HAP-1 (cell line): ENCODE measurements around the gene GRB14.
A peak's percentile ranks its signal among the peaks of the same experiment; 100 is the strongest.

Experiments used
- DNase-seq, 2 experiments: peaks; one replicate each; pipeline ENCODE4 v3.0.0-alpha.2; 2016 to 2020; ENCODE audit warnings: low spot score in 2 of 2
- H3K27me3 ChIP-seq: fragments of 250-450 bp; sonication (Bioruptor Pico); 2 replicates; pipeline ENCODE4 v1.5.1; 2020; ENCODE audit warnings: low read depth, mild to moderate bottlenecking, moderate library complexity
- H3K36me3 ChIP-seq: fragments of 250-450 bp; sonication (Bioruptor Pico); replicated peaks from 2 replicates; pipeline ENCODE4 v1.5.1; 2020; ENCODE audit warnings: mild to moderate bottlenecking
- H3K4me1 ChIP-seq: fragments of 250-450 bp; sonication (Bioruptor Pico); 2 replicates; pipeline ENCODE4 v1.5.1; 2020; ENCODE audit warnings: mild to moderate bottlenecking
- H3K4me3 ChIP-seq: fragments of 250-450 bp; sonication (Bioruptor Pico); 2 replicates; pipeline ENCODE4 v1.5.1; 2020; ENCODE audit warnings: mild to moderate bottlenecking, moderate library complexity
- H3K9me3 ChIP-seq: fragments of 250-450 bp; sonication (Bioruptor Pico); 2 replicates; pipeline ENCODE4 v1.5.1; 2020; ENCODE audit warnings: mild to moderate bottlenecking, moderate library complexity
- in situ Hi-C: fragments of 300-500 bp; cut with MboI; formaldehyde crosslinking; loops from 3 replicates; pipeline ENCODE4 v1.14.3; 2020; ENCODE audit warnings: low sequenced_read_pairs, inconsistent platforms, mixed read lengths

Gene GRB14

GRCh38 chr2:164523009-164523408 is 98.3 kb downstream of the GRB14 start:
- DNase-seq, result no peak
- in situ Hi-C loops, result no loop called here
- Histone ChIP-seq H3K4me3 (no peak overlapping the region), H3K27me3 (0 out of 2 replicates have a peak, but pooled peaks cover 2% of the 10 kb centered on the region), H3K36me3 (no peaks in the 10 kb centered on the region), H3K9me3 (no peaks in the 10 kb centered on the region), H3K4me1 (no peaks in the 10 kb centered on the region)

- no peak overlapping the region for H3K4me3 ChIP-seq
- H3K4me1 ChIP-seq, result no peaks in the 10 kb centered on the region
- DNase-seq, result no peak
- no peaks in the 10 kb centered on the region for H3K36me3 ChIP-seq
- 0 out of 2 replicates have a peak, but pooled peaks cover 2% of the 10 kb centered on the region for H3K27me3 ChIP-seq
- in situ Hi-C loops, result no loop called here
- H3K9me3 ChIP-seq, result no peaks in the 10 kb centered on the region
These were observed 98.7 kb downstream of the GRB14 start for GRCh38 chr2:164522561-164522981.

GRCh38 chr2:164515734-164516133 is 105.5 kb downstream of the GRB14 start:
- H3K27me3 ChIP-seq, result no peaks in the 10 kb centered on the region
- no peak overlapping the region for H3K4me3 ChIP-seq
- no peaks in the 10 kb centered on the region; the same call in 1 of the 2 replicates for H3K9me3 ChIP-seq
- in situ Hi-C loops, result no loop called here
- no peaks in the 10 kb centered on the region for H3K36me3 ChIP-seq
- no peaks in the 10 kb centered on the region for H3K4me1 ChIP-seq
- DNase-seq, result no peak

GRCh38 chr2:164515030-164515429 is 106.3 kb downstream of the GRB14 start:
- H3K4me3 ChIP-seq, result no peak overlapping the region
- H3K9me3 ChIP-seq, result no peaks in the 10 kb centered on the region; the same call in 1 of the 2 replicates
- H3K36me3 ChIP-seq, result no peaks in the 10 kb centered on the region
- no peak for DNase-seq
- H3K4me1 ChIP-seq, result no peaks in the 10 kb centered on the region
- in situ Hi-C loops, result no loop called here
- H3K27me3 ChIP-seq, result no peaks in the 10 kb centered on the region

- in situ Hi-C loops, result no loop called here
- Histone ChIP-seq H3K36me3 (no peaks in the 10 kb centered on the region), H3K27me3 (no peaks in the 10 kb centered on the region), H3K4me3 (no peak overlapping the region), H3K4me1 (no peaks in the 10 kb centered on the region), H3K9me3 (no peaks in the 10 kb centered on the region; the same call in 1 of the 2 replicates)
- no peak for DNase-seq
These were observed 106.8 kb downstream of the GRB14 start for GRCh38 chr2:164514491-164514890.

GRCh38 chr2:164512871-164513270 is 108.4 kb downstream of the GRB14 start:
- no peaks in the 10 kb centered on the region for H3K4me1 ChIP-seq

GRCh38 chr2:164511738-164512137 is 109.5 kb downstream of the GRB14 start:
- in situ Hi-C loops, result no loop called here
- DNase-seq, result no peak
- no peaks in the 10 kb centered on the region for H3K9me3 ChIP-seq

More at GRCh38 chr2:164512871-164513270, 108.4 kb downstream of the GRB14 start:
- no peak overlapping the region for H3K4me3 ChIP-seq
- in situ Hi-C loops, result no loop called here
- no peaks in the 10 kb centered on the region for H3K27me3 ChIP-seq
- DNase-seq, result no peak
- H3K9me3 ChIP-seq, result no peaks in the 10 kb centered on the region; the same call in 1 of the 2 replicates
- H3K36me3 ChIP-seq, result no peaks in the 10 kb centered on the region

GRCh38 chr2:164510895-164511294 is 110.4 kb downstream of the GRB14 start:
- DNase-seq, result no peak

More at GRCh38 chr2:164511738-164512137, 109.5 kb downstream of the GRB14 start:
- no peaks in the 10 kb centered on the region for H3K4me1 ChIP-seq
- H3K4me3 ChIP-seq, result no peak overlapping the region
- no peaks in the 10 kb centered on the region for H3K27me3 ChIP-seq
- no peaks in the 10 kb centered on the region for H3K36me3 ChIP-seq

GRCh38 chr2:164509137-164509877 is 112.0 kb downstream of the GRB14 start:
- Histone ChIP-seq H3K9me3 (no peaks in the 10 kb centered on the region), H3K4me1 (no peaks in the 10 kb centered on the region), H3K36me3 (no peaks in the 10 kb centered on the region), H3K27me3 (no peaks in the 10 kb centered on the region), H3K4me3 (no peak overlapping the region)
- in situ Hi-C loops, result no loop called here
- no peak for DNase-seq

More at GRCh38 chr2:164510895-164511294, 110.4 kb downstream of the GRB14 start:
- Histone ChIP-seq H3K9me3 (no peaks in the 10 kb centered on the region), H3K4me1 (no peaks in the 10 kb centered on the region), H3K36me3 (no peaks in the 10 kb centered on the region), H3K4me3 (no peak overlapping the region), H3K27me3 (no peaks in the 10 kb centered on the region)
- in situ Hi-C loops, result no loop called here

GRCh38 chr2:164504253-164504652 is 117.0 kb downstream of the GRB14 start:
- Histone ChIP-seq H3K4me3 (no peak overlapping the region), H3K4me1 (no peaks in the 10 kb centered on the region), H3K27me3 (no peaks in the 10 kb centered on the region), H3K36me3 (no peaks in the 10 kb centered on the region), H3K9me3 (no peaks in the 10 kb centered on the region)
- in situ Hi-C loops, result no loop called here
- peak in 1 of 2 experiments; percentile 50 for DNase-seq

GRCh38 chr2:164498836-164499235 is 122.4 kb downstream of the GRB14 start:
- Histone ChIP-seq H3K36me3 (no peaks in the 10 kb centered on the region), H3K4me3 (no peak overlapping the region), H3K27me3 (peaks cover 3% of the 10 kb centered on the region; the same call in 1 of the 2 replicates), H3K9me3 (no peaks in the 10 kb centered on the region), H3K4me1 (no peaks in the 10 kb centered on the region)
- in situ Hi-C loops, result loop anchor here (25.0 kb wide), 1 partner anchor 1312 kb away; no protein-coding TSS in a partner anchor
- DNase-seq, result no peak

GRCh38 chr2:164496881-164497280 is 124.4 kb downstream of the GRB14 start:
- DNase-seq, result no peak
- no peak overlapping the region for H3K4me3 ChIP-seq
- H3K9me3 ChIP-seq, result no peaks in the 10 kb centered on the region
- no peaks in the 10 kb centered on the region for H3K36me3 ChIP-seq
- in situ Hi-C loops, result loop anchor here (25.0 kb wide), 1 partner anchor 1310 kb away; no protein-coding TSS in a partner anchor
- no peaks in the 10 kb centered on the region for H3K4me1 ChIP-seq
- H3K27me3 ChIP-seq, result peaks cover 6% of the 10 kb centered on the region; the same call in 1 of the 2 replicates

- no peaks in the 10 kb centered on the region for H3K9me3 ChIP-seq
- no peaks in the 10 kb centered on the region for H3K4me1 ChIP-seq
- H3K27me3 ChIP-seq, result peaks cover 6% of the 10 kb centered on the region; the same call in 1 of the 2 replicates
- no peak overlapping the region for H3K4me3 ChIP-seq
- H3K36me3 ChIP-seq, result no peaks in the 10 kb centered on the region
- in situ Hi-C loops, result loop anchor here (25.0 kb wide), 1 partner anchor 1309 kb away; no protein-coding TSS in a partner anchor
- no peak for DNase-seq
These were observed 124.9 kb downstream of the GRB14 start for GRCh38 chr2:164496421-164496820.

GRCh38 chr2:164495491-164496223 is 125.6 kb downstream of the GRB14 start:
- Histone ChIP-seq H3K4me1 (no peaks in the 10 kb centered on the region), H3K4me3 (no peak overlapping the region), H3K27me3 (peaks cover 6% of the 10 kb centered on the region; the same call in 1 of the 2 replicates), H3K36me3 (no peaks in the 10 kb centered on the region), H3K9me3 (no peaks in the 10 kb centered on the region)
- DNase-seq, result peak; percentile 38 to 74
- in situ Hi-C loops, result loop anchor here (25.0 kb wide), 1 partner anchor 1308 kb away; no protein-coding TSS in a partner anchor
